Neuronal stem cell (in vitro differentiated cells): ENCODE data around the gene TESPA1.

Source experiments
- DNase-seq: peaks from one replicate; pipeline ENCODE4 v3.0.0-alpha.2; 2013; ENCODE audit warnings: low spot score
- H2AFZ ChIP-seq: one replicate; pipeline ENCODE4 v1.6.1; 2013; ENCODE audit warnings: mild to moderate bottlenecking, low read length, inconsistent platforms
- H2AK5ac ChIP-seq: 2 replicates; pipeline ENCODE4 v1.6.1; 2013; ENCODE audit warnings: low read depth, mild to moderate bottlenecking, inconsistent platforms, low read length, moderate library complexity, mixed read lengths
- H2BK120ac ChIP-seq: 2 replicates; pipeline ENCODE4 v1.6.1; 2013; ENCODE audit warnings: low read depth, mild to moderate bottlenecking, inconsistent platforms, low read length, moderate library complexity, mixed read lengths
- H2BK12ac ChIP-seq: one replicate; pipeline ENCODE4 v1.6.1; 2013; ENCODE audit warnings: low read length, inconsistent platforms
- H2BK15ac ChIP-seq: 2 replicates; pipeline ENCODE4 v1.6.1; 2013; ENCODE audit warnings: mild to moderate bottlenecking, low read length, inconsistent platforms, mixed read lengths
- H2BK5ac ChIP-seq: one replicate; pipeline ENCODE4 v1.6.1; 2013; ENCODE audit warnings: inconsistent platforms, mild to moderate bottlenecking, low read length, moderate library complexity
- H3K14ac ChIP-seq: one replicate; pipeline ENCODE4 v1.6.1; 2013; ENCODE audit warnings: low read length, inconsistent platforms
- H3K18ac ChIP-seq: 2 replicates; pipeline ENCODE4 v1.6.1; 2013; ENCODE audit warnings: low read length, inconsistent platforms
- H3K23ac ChIP-seq: 2 replicates; pipeline ENCODE4 v1.6.1; 2013; ENCODE audit warnings: low read depth, mild to moderate bottlenecking, mixed read lengths, low read length, inconsistent platforms; ENCODE audit not compliant: poor library complexity
- H3K27ac ChIP-seq: replicated peaks from 3 replicates; pipeline ENCODE4 v1.5.1; 2013; ENCODE audit warnings: low read length, inconsistent platforms
- H3K27me3 ChIP-seq, 3 experiments: 2 replicates each; pipeline ENCODE4 v1.6.1; 2013; ENCODE audit warnings: low read length in 3 of 3, mild to moderate bottlenecking in 2 of 3, inconsistent platforms in 1 of 3, low read depth in 1 of 3, mixed read lengths in 1 of 3, moderate library complexity in 1 of 3; ENCODE audit not compliant: control insufficient read depth in 3 of 3, insufficient read depth in 3 of 3
- H3K36me3 ChIP-seq, 2 donors: replicated peaks in 1 of 2; 2 replicates each; pipeline ENCODE4 v1.6.1; 2013; ENCODE audit warnings: low read length in 2 of 2; ENCODE audit not compliant: control insufficient read depth in 2 of 2, insufficient read depth in 2 of 2
- H3K4ac ChIP-seq: 2 replicates; pipeline ENCODE4 v1.6.1; 2013; ENCODE audit warnings: inconsistent platforms, mild to moderate bottlenecking, low read length, moderate library complexity
- H3K4me1 ChIP-seq, 2 donors: 1 replicate in 1 of 2; 2 replicates in 1 of 2; pipeline ENCODE4 v1.6.1; 2013; ENCODE audit warnings: low read length in 2 of 2, low read depth in 1 of 2; ENCODE audit not compliant: control insufficient read depth in 2 of 2, insufficient read depth in 1 of 2
- H3K4me2 ChIP-seq: one replicate; pipeline ENCODE4 v1.6.1; 2013; ENCODE audit warnings: mild to moderate bottlenecking, low read length, inconsistent platforms; ENCODE audit not compliant: insufficient read depth, poor library complexity, severe bottlenecking
- H3K4me3 ChIP-seq, 2 donors: 2 replicates each; pipeline ENCODE4 v1.5.1; 2013; ENCODE audit warnings: low read length in 2 of 2, mild to moderate bottlenecking in 2 of 2, inconsistent platforms in 1 of 2, moderate library complexity in 1 of 2
- H3K79me1 ChIP-seq: one replicate; pipeline ENCODE4 v1.6.1; 2013; ENCODE audit warnings: low read depth, mild to moderate bottlenecking, inconsistent platforms, low read length, moderate library complexity
- H3K9ac ChIP-seq: one replicate; pipeline ENCODE4 v1.6.1; 2013; ENCODE audit warnings: mild to moderate bottlenecking, low read depth, low read length, inconsistent platforms; ENCODE audit not compliant: poor library complexity
- H3K9me3 ChIP-seq, 2 donors: replicated peaks in 1 of 2; 2 replicates each; pipeline versions ENCODE3 to v1.6.1; 2013; ENCODE audit warnings: low read length in 2 of 2, mild to moderate bottlenecking in 2 of 2, inconsistent platforms in 1 of 2, low read depth in 1 of 2, mixed read lengths in 1 of 2, moderate library complexity in 1 of 2; ENCODE audit not compliant: control insufficient read depth in 2 of 2, insufficient read depth in 1 of 2
- H4K8ac ChIP-seq: one replicate; pipeline ENCODE4 v1.6.1; 2013; ENCODE audit warnings: low read depth, mild to moderate bottlenecking, inconsistent platforms, low read length, moderate library complexity
- H4K91ac ChIP-seq: one replicate; pipeline ENCODE4 v1.6.1; 2013; ENCODE audit warnings: low read length, low read depth, mild to moderate bottlenecking, inconsistent platforms; ENCODE audit not compliant: poor library complexity
- WGBS, 2 donors: extraction: QIAGEN DNeasy Blood & Tissue Kit; methylation state at CpG; one replicate each; pipeline ENCODE4 v1.1.7; 2013; ENCODE audit warnings: missing lambda C conversion rate in 2 of 2, mixed read lengths in 1 of 2; ENCODE audit not compliant: insufficient read length in 2 of 2, insufficient replicate concordance in 1 of 2; ENCODE audit errors: extremely low coverage in 2 of 2; 5-methylcytosine and 5-hydroxymethylcytosine counted together

TESPA1 gene

GRCh38 chr12:54954801-54955200 lies 29.8 kb downstream of the TESPA1 start:
- H4K91ac ChIP-seq: no peak overlapping the region
- H2AFZ ChIP-seq: no peak overlapping the region
- no peaks in the 10 kb centered on the region for H3K27me3 ChIP-seq
- H3K9ac ChIP-seq: no peak overlapping the region
- H3K9me3 ChIP-seq: no peaks in the 10 kb centered on the region
- H3K23ac ChIP-seq: no peak overlapping the region
- no peak overlapping the region for H3K18ac ChIP-seq
- no peak overlapping the region for H2BK5ac ChIP-seq
- H3K4me1 ChIP-seq: peaks cover 0 to 3% of the 10 kb centered on the region in 2 donors
- H2BK12ac ChIP-seq: no peak overlapping the region
- no peak overlapping the region for H3K4ac ChIP-seq
- no peaks in the 10 kb centered on the region for H3K36me3 ChIP-seq
- no peak for DNase-seq
- H3K14ac ChIP-seq: no peak overlapping the region
- no peaks in the 10 kb centered on the region for H3K79me1 ChIP-seq
- no peak overlapping the region for H3K4me2 ChIP-seq
- H2BK15ac ChIP-seq: no peak overlapping the region
- H2BK120ac ChIP-seq: no peak overlapping the region
- H2AK5ac ChIP-seq: no peak overlapping the region
- H3K4me3 ChIP-seq: no peak overlapping the region
- WGBS, 2 donors: no CpG with 5 or more reads among the region's 3 CpGs
- no peak overlapping the region for H4K8ac ChIP-seq
- no peak overlapping the region for H3K27ac ChIP-seq

GRCh38 chr12:54954228-54954627 lies 30.3 kb downstream of the TESPA1 start:
- H2BK12ac ChIP-seq: no peak overlapping the region
- H2BK5ac ChIP-seq: no peak overlapping the region

DNA sequence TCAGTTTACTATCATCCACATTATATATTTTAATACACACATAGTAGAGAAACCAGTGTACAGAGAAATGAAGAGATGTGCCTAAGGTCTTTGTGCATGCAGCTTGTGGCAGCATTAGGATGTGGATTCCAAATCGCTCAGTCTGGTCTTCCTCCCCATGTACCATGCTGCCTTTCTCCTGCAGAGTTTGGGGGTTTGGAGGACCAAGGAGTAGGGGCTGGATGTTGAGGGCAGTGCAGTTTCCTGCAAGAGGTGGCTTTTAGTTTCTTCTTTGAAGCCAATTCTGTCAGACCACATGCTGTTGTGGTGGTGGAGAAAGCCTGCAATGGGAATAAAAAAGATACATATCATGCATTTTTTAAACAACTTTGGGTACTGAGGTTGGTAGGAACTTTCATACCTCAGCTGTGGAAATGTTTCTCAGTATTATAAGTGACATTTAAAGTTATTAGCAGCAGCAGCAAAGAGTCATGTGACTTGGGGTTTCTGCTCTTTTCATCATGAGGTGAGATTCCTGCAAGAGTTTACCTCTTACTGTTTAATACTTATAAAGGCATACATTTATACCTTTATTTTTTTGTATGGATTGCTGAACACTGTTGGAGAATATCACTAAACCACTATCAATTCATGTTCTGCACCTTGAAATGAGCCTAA lies 34.4 kb downstream of the TESPA1 start:
- no peak overlapping the region for H3K18ac ChIP-seq
- H2AK5ac ChIP-seq: no peak overlapping the region
- no peak overlapping the region for H2AFZ ChIP-seq
- no peak overlapping the region for H2BK5ac ChIP-seq
- no peak overlapping the region for H3K4me2 ChIP-seq
- no peak overlapping the region for H2BK12ac ChIP-seq
- H3K4me3 ChIP-seq: no peak overlapping the region
- H3K4ac ChIP-seq: no peak overlapping the region
- no peak overlapping the region for H3K14ac ChIP-seq
- no peak overlapping the region for H3K23ac ChIP-seq
- DNase-seq: no peak
- no peak overlapping the region for H4K8ac ChIP-seq
- no peak overlapping the region for H2BK120ac ChIP-seq
- no CpG with 5 or more reads among the region's 1 CpG for WGBS, 2 donors
- no peaks in the 10 kb centered on the region for H3K36me3 ChIP-seq
- no peaks in the 10 kb centered on the region for H3K9me3 ChIP-seq
- no peak overlapping the region for H3K27ac ChIP-seq
- no peaks in the 10 kb centered on the region for H3K27me3 ChIP-seq
- no peak overlapping the region for H3K9ac ChIP-seq
- no peak overlapping the region for H4K91ac ChIP-seq
- H2BK15ac ChIP-seq: no peak overlapping the region
- no peaks in the 10 kb centered on the region for H3K4me1 ChIP-seq
- H3K79me1 ChIP-seq: no peaks in the 10 kb centered on the region

More at GRCh38 chr12:54954228-54954627, 30.3 kb downstream of the TESPA1 start:
- H3K4me1 ChIP-seq: peaks cover 0 to 3% of the 10 kb centered on the region in 2 donors
- no peak overlapping the region for H3K23ac ChIP-seq
- no peaks in the 10 kb centered on the region for H3K79me1 ChIP-seq
- H3K4me2 ChIP-seq: no peak overlapping the region
- no peak overlapping the region for H3K18ac ChIP-seq
- no peak overlapping the region for H3K14ac ChIP-seq
- no peak overlapping the region for H4K8ac ChIP-seq
- H3K4me3 ChIP-seq: no peak overlapping the region
- no peak overlapping the region for H2BK15ac ChIP-seq
- H3K9me3 ChIP-seq: no peaks in the 10 kb centered on the region
- H3K9ac ChIP-seq: no peak overlapping the region
- H2AFZ ChIP-seq: no peak overlapping the region
- no peaks in the 10 kb centered on the region for H3K27me3 ChIP-seq
- H3K4ac ChIP-seq: no peak overlapping the region
- H3K27ac ChIP-seq: no peak overlapping the region
- no peaks in the 10 kb centered on the region for H3K36me3 ChIP-seq
- no peak overlapping the region for H2BK120ac ChIP-seq
- DNase-seq: no peak
- H4K91ac ChIP-seq: no peak overlapping the region
- no peak overlapping the region for H2AK5ac ChIP-seq

DNA sequence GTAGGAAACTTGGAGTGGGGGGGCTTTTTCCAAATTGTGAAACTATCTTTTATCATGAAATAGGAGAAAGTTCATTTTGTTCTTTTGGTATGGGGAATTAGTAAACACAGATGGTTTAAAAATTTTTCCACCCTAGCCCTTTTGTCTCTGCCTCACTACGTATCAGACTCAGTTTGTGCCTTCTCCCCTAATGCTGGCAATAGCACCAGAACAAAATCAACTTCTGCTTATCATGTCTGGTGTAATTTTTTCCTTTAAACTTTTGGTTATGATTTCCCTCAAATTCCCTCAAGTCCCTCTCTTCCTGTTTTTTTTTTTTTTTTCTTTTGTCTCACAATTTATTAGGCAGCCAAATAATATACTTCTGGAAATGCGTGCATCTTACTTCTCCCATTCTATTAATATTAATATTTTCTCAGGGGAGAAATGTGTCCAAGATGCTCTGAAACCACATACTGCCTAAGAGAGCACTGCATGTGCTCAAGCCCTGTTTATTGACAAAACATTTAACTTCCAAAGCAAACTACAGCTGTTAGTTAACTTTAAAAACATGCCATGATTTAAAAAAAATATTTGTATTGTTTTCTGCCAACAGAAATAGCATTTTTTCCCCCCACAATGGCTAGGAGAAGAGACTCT lies 35.4 kb downstream of the TESPA1 start:
- no peak overlapping the region for H2BK12ac ChIP-seq
- no peak overlapping the region for H4K8ac ChIP-seq
- no peak overlapping the region for H2AFZ ChIP-seq
- H3K4me2 ChIP-seq: no peak overlapping the region
- no peaks in the 10 kb centered on the region for H3K27me3 ChIP-seq
- H2BK15ac ChIP-seq: no peak overlapping the region
- no peak overlapping the region for H2BK5ac ChIP-seq
- no peaks in the 10 kb centered on the region for H3K4me1 ChIP-seq
- H4K91ac ChIP-seq: no peak overlapping the region
- whole genome bisulfite sequencing, 2 donors: no CpG with 5 or more reads among the region's 2 CpGs
- H2AK5ac ChIP-seq: no peak overlapping the region
- DNase-seq: no peak
- no peak overlapping the region for H3K18ac ChIP-seq
- H2BK120ac ChIP-seq: no peak overlapping the region
- no peak overlapping the region for H3K14ac ChIP-seq
- H3K9ac ChIP-seq: no peak overlapping the region
- H3K27ac ChIP-seq: no peak overlapping the region
- H3K79me1 ChIP-seq: no peaks in the 10 kb centered on the region
- no peak overlapping the region for H3K23ac ChIP-seq
- no peaks in the 10 kb centered on the region for H3K9me3 ChIP-seq
- H3K4ac ChIP-seq: no peak overlapping the region
- no peak overlapping the region for H3K4me3 ChIP-seq
- H3K36me3 ChIP-seq: no peaks in the 10 kb centered on the region
